Activated B cell treated with CpG ODN at 0.5 μM for 24 hours (primary cell): ENCODE measurements around the gene BCHE. TPM values are rescaled to one million over a fixed set of nuclear protein-coding genes. Genes with fewer than 3 reads are reported as not detected.

Experiments
- ATAC-seq: fragments of 200-7000 bp; cut with Tn5 transposase; one replicate; pipeline ENCODE4 v1.10.0; 2021; ENCODE audit warnings: low read depth, mild to moderate bottlenecking, moderate library complexity
- CTCF ChIA-PET: fragments of 350-600 bp; sonication (Branson Sonifier 250); formaldehyde crosslinking; loops from one replicate; lab custom pipeline; 2021; ENCODE audit warnings: antibody characterized with exemption; lab: Charles Lee
- POLR2A ChIA-PET: fragments of 350-600 bp; sonication (Branson Sonifier 250); formaldehyde crosslinking; loops from one replicate; lab custom pipeline; 2021; ENCODE audit warnings: antibody characterized with exemption; lab: Charles Lee
- DNase-seq: peaks from one replicate; pipeline ENCODE4 v3.0.0; 2022
- H3K27ac Mint-ChIP-seq: one replicate; pipeline ENCODE4 v1.8.0; 2020; ENCODE audit warnings: mixed read lengths
- H3K27me3 Mint-ChIP-seq: one replicate; pipeline ENCODE4 v1.8.0; 2021; ENCODE audit warnings: mixed read lengths
- H3K36me3 Mint-ChIP-seq: one replicate; pipeline ENCODE4 v1.8.0; 2021; ENCODE audit warnings: low read depth, mixed read lengths
- H3K4me1 Mint-ChIP-seq: one replicate; pipeline ENCODE4 v1.8.0; 2021; ENCODE audit warnings: mixed read lengths
- H3K4me3 Mint-ChIP-seq: one replicate; pipeline ENCODE4 v1.8.0; 2020; ENCODE audit warnings: mild to moderate bottlenecking, mixed read lengths
- H3K9me3 Mint-ChIP-seq: one replicate; pipeline ENCODE4 v1.8.0; 2020; ENCODE audit warnings: mixed read lengths
- CTCF ChIP-seq: fragments of 200-600 bp; IDR thresholded peaks from one replicate; pipeline ENCODE4 v1.8.0; 2022; ENCODE audit warnings: antibody characterized with exemption, mild to moderate bottlenecking
- intact Hi-C: fragments of 100-400 bp; cut with micrococcal nuclease; formaldehyde crosslinking; loops from one replicate; pipeline ENCODE4 v1.15.1; 2024
- total RNA-seq: library from RNA; stranded (reverse); gene quantifications from 2 replicates; pipeline ENCODE4 v1.2.3, GENCODE V29; 2022

The BCHE gene
- total RNA-seq, 1 donor from 2014 or later: not detected

GRCh38 chr3:165759041-165759440 is 78.2 kb downstream of the BCHE start:
- Mint-ChIP-seq H3K4me1 (no peaks in the 10 kb centered on the region), H3K36me3 (no peaks in the 10 kb centered on the region), H3K4me3 (no peak overlapping the region), H3K9me3 (peaks cover 4% of the 10 kb centered on the region), H3K27ac (no peak overlapping the region), H3K27me3 (no peaks in the 10 kb centered on the region)
- DNase-seq (no peak), ATAC-seq (no peak)
- TF ChIP-seq CTCF: no peak
- POLR2A ChIA-PET: no interaction called here
- CTCF ChIA-PET: no interaction called here
- intact Hi-C loops: no loop called here

GRCh38 chr3:165755571-165755970 is 81.7 kb downstream of the BCHE start:
- Mint-ChIP-seq H3K4me3 (no peak overlapping the region), H3K27ac (no peak overlapping the region), H3K36me3 (no peaks in the 10 kb centered on the region), H3K9me3 (no peaks in the 10 kb centered on the region), H3K4me1 (no peaks in the 10 kb centered on the region), H3K27me3 (no peaks in the 10 kb centered on the region)
- intact Hi-C loops: no loop called here
- ChIA-PET POLR2A (no interaction called here), CTCF (no interaction called here)
- DNase-seq (no peak), ATAC-seq (no peak)
- TF ChIP-seq CTCF: no peak

GRCh38 chr3:165754219-165755007 is 82.8 kb downstream of the BCHE start:
- intact Hi-C loops: no loop called here
- Mint-ChIP-seq H3K4me1 (no peaks in the 10 kb centered on the region), H3K36me3 (no peaks in the 10 kb centered on the region), H3K27me3 (no peaks in the 10 kb centered on the region), H3K4me3 (no peak overlapping the region), H3K27ac (no peak overlapping the region), H3K9me3 (no peaks in the 10 kb centered on the region)
- no peak for ATAC-seq
- POLR2A ChIA-PET: no interaction called here
- CTCF ChIA-PET: no interaction called here
- TF ChIP-seq CTCF: no peak
- no peak for DNase-seq

- ChIA-PET POLR2A (no interaction called here), CTCF (no interaction called here)
- no peaks in the 10 kb centered on the region for H3K36me3 Mint-ChIP-seq
- TF ChIP-seq CTCF: no peak
- intact Hi-C loops: no loop called here
- no peaks in the 10 kb centered on the region for H3K4me1 Mint-ChIP-seq
- DNase-seq (no peak), ATAC-seq (no peak)
- H3K27ac Mint-ChIP-seq: no peak overlapping the region
- H3K9me3 Mint-ChIP-seq: no peaks in the 10 kb centered on the region
- H3K27me3 Mint-ChIP-seq: no peaks in the 10 kb centered on the region
- no peak overlapping the region for H3K4me3 Mint-ChIP-seq
Observed at GRCh38 chr3:165753560-165753959, 83.7 kb downstream of the BCHE start.

GRCh38 chr3:165751637-165752036 is 85.6 kb downstream of the BCHE start:
- Mint-ChIP-seq H3K9me3 (no peaks in the 10 kb centered on the region), H3K4me3 (no peak overlapping the region), H3K27ac (no peak overlapping the region), H3K4me1 (no peaks in the 10 kb centered on the region), H3K36me3 (no peaks in the 10 kb centered on the region), H3K27me3 (no peaks in the 10 kb centered on the region)
- ChIA-PET CTCF (no interaction called here), POLR2A (no interaction called here)
- ATAC-seq: no peak
- DNase-seq: no peak
- intact Hi-C loops: no loop called here
- no peak for TF ChIP-seq CTCF
